Smooth muscle cell (in vitro differentiated cells): ENCODE results near the gene JAKMIP1. TPM values are rescaled to one million over a fixed set of nuclear protein-coding genes. Genes with fewer than 3 reads are reported as not detected.

Experiments
- DNase-seq: peaks from one replicate; lab custom pipeline; 2025; ENCODE audit not compliant: unreplicated experiment; lab: John Stamatoyannopoulos, UW
- H2AFZ ChIP-seq: fragments of 200-600 bp; sonication (generic); 2 replicates; pipeline ENCODE4 v1.6.0; 2016; ENCODE audit warnings: antibody characterized with exemption, low read depth, mild to moderate bottlenecking
- H3F3A ChIP-seq: fragments of 200-600 bp; sonication (generic); 2 replicates; pipeline ENCODE4 v1.6.0; 2017; ENCODE audit warnings: antibody characterized with exemption, low read depth
- H3K27ac ChIP-seq: fragments of 200-600 bp; sonication (generic); 2 replicates; pipeline ENCODE4 v1.5.1; 2016; ENCODE audit warnings: low read depth, mild to moderate bottlenecking
- H3K27me3 ChIP-seq: fragments of 200-600 bp; sonication (generic); 2 replicates; pipeline ENCODE4 v1.6.1; 2016; ENCODE audit warnings: low read depth, mild to moderate bottlenecking
- H3K36me3 ChIP-seq: fragments of 200-600 bp; sonication (generic); 2 replicates; pipeline ENCODE4 v1.5.1; 2016; ENCODE audit warnings: low read depth
- H3K4me1 ChIP-seq: fragments of 200-600 bp; sonication (generic); 2 replicates; pipeline ENCODE4 v1.5.1; 2016; ENCODE audit warnings: low read depth
- H3K4me2 ChIP-seq: fragments of 200-600 bp; sonication (generic); 2 replicates; pipeline ENCODE4 v1.6.0; 2016; ENCODE audit warnings: mild to moderate bottlenecking
- H3K4me3 ChIP-seq: fragments of 200-600 bp; sonication (generic); 2 replicates; pipeline ENCODE4 v1.5.1; 2016; ENCODE audit warnings: mild to moderate bottlenecking
- H3K79me2 ChIP-seq: fragments of 200-600 bp; sonication (generic); 2 replicates; pipeline ENCODE4 v1.6.0; 2016; ENCODE audit warnings: low read depth, mild to moderate bottlenecking
- H3K9ac ChIP-seq: fragments of 200-600 bp; sonication (generic); 2 replicates; pipeline ENCODE4 v1.6.0; 2016; ENCODE audit warnings: low read depth
- H3K9me3 ChIP-seq: fragments of 200-600 bp; sonication (generic); replicated peaks from 2 replicates; pipeline ENCODE4 v1.5.1; 2016; ENCODE audit warnings: low read depth
- H4K20me1 ChIP-seq: fragments of 200-600 bp; sonication (generic); 2 replicates; pipeline ENCODE4 v1.6.0; 2016; ENCODE audit warnings: low read depth
- WGBS: methylation state at CpG from one replicate; pipeline ENCODE4 v1.1.7; 2016; ENCODE audit warnings: low lambda C conversion rate; 5-methylcytosine and 5-hydroxymethylcytosine counted together
- polyA plus RNA-seq: library from polyadenylated mRNA; unstranded; fragments of >200 nt; fragmentation: Nextera tagmentation; extraction: Ambion mirVana; gene quantifications from 2 replicates; pipeline ENCODE4 v1.2.1, GENCODE V29; 2016
- total RNA-seq: library from RNA; depleted of rRNA; stranded (reverse); fragments of >200 nt; gene quantifications from 2 replicates; pipeline ENCODE4 v1.2.3, GENCODE V29; 2014
- TF ChIP-seq, protein P1 (sequence below): fragments of 200-600 bp; sonication (generic); IDR thresholded peaks from 2 replicates; pipeline ENCODE4 v1.5.1; 2017; ENCODE audit warnings: borderline replicate concordance, mild to moderate bottlenecking, antibody characterized with exemption; ENCODE audit not compliant: insufficient read depth, poor library complexity, severe bottlenecking

The JAKMIP1 gene
- total and polyA plus RNA-seq, 2 experiments from 2014 or later: 0.64 TPM; not detected in 1

DNA sequence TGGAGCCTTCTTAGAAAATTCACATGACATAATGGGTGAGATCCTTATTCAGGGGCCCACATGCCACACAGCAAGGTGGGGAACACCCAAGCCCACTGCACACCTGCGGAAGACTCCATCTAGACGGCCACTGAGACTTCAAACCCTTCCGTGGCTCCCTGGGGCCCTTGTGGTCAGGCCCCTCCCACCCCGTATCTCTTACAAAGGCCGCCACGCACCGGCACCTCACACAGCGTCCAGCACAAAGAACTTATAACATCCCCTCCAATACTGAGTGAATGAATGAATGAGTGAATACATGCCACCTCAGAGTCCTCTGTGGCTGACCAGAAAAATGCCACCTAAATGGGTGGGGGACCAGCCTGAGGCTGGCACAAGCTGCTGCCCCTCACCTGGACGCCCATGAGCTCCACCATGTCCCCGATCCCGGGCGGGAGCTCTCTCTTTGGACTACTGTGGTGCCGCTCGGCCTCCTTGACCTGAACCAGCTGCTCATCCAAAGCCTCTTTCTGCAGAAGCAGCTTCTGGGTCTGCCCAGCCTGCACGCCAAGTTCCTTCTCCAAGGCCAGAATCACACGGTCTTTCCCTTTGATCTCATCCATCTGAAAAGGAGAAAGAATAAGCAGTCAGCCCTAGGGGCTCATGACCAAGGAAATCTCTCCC lies 115.2 kb downstream of the JAKMIP1 start:
- WGBS: 95% methylated on average over 16 of the region's 16 CpGs
- Histone ChIP-seq H3K4me3 (no peak overlapping the region), H3K79me2 (no peaks in the 10 kb centered on the region), H4K20me1 (no peaks in the 10 kb centered on the region), H3K27ac (no peak overlapping the region), H2AFZ (no peak overlapping the region), H3K4me1 (no peaks in the 10 kb centered on the region), H3K9ac (no peak overlapping the region), H3K4me2 (no peak overlapping the region), H3K36me3 (no peaks in the 10 kb centered on the region), H3K27me3 (peaks cover 7% of the 10 kb centered on the region), H3K9me3 (no peaks in the 10 kb centered on the region), H3F3A (no peaks in the 10 kb centered on the region)
- DNase-seq: no peak
- TF ChIP-seq, protein P1, sequence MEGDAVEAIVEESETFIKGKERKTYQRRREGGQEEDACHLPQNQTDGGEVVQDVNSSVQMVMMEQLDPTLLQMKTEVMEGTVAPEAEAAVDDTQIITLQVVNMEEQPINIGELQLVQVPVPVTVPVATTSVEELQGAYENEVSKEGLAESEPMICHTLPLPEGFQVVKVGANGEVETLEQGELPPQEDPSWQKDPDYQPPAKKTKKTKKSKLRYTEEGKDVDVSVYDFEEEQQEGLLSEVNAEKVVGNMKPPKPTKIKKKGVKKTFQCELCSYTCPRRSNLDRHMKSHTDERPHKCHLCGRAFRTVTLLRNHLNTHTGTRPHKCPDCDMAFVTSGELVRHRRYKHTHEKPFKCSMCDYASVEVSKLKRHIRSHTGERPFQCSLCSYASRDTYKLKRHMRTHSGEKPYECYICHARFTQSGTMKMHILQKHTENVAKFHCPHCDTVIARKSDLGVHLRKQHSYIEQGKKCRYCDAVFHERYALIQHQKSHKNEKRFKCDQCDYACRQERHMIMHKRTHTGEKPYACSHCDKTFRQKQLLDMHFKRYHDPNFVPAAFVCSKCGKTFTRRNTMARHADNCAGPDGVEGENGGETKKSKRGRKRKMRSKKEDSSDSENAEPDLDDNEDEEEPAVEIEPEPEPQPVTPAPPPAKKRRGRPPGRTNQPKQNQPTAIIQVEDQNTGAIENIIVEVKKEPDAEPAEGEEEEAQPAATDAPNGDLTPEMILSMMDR: no peak

DNA sequence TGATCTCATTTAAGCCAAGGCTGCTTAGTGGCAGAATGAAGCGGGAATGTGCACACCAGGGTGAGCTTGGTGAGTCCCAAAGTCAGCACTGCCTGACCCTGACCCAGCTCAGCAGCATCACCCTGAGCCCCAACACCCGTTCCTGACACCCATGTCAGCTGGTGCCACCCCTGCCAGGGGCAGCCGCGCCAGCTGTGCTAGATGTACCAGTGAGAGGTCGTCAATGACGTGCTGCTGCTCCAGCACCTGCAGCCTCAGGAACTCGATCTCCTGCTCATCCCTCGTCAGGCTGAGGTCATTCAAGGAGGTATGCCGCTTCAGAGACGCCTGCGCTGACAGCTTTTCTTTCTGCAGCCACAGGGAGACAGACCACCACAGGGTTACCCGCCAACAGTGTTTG lies 120.4 kb downstream of the JAKMIP1 start:
- no peak overlapping the region for H3K4me3 ChIP-seq
- TF ChIP-seq, protein P1: no peak
- no peaks in the 10 kb centered on the region for H4K20me1 ChIP-seq
- H3K79me2 ChIP-seq: no peaks in the 10 kb centered on the region
- H3K9ac ChIP-seq: no peak overlapping the region
- no peak overlapping the region for H2AFZ ChIP-seq
- no peaks in the 10 kb centered on the region for H3K36me3 ChIP-seq
- H3K27me3 ChIP-seq: peaks cover 3% of the 10 kb centered on the region
- no peaks in the 10 kb centered on the region for H3F3A ChIP-seq
- 91% methylated on average over 12 of the region's 12 CpGs for WGBS
- H3K27ac ChIP-seq: no peak overlapping the region
- DNase-seq: no peak
- no peaks in the 10 kb centered on the region for H3K9me3 ChIP-seq
- H3K4me2 ChIP-seq: no peak overlapping the region
- H3K4me1 ChIP-seq: no peaks in the 10 kb centered on the region

DNA sequence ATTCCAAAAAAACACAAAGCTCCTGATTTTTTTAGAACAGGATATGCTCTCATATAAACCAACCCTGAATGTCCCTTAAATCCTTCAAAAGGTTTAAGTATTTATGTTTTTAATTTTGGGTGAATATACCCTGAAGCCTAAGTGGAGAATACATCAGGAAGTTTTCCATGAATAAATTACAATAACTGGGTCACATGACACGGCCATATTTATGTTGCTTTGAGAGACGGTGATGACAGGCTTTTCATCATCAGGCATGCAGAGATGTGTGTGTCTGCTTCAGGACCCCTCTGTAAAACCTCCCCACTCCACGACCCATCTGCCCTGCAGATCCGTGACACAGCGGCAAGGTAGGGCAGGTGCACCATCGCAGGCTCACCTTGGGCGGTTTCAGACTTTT lies 121.8 kb downstream of the JAKMIP1 start:
- H3K27ac ChIP-seq: no peak overlapping the region
- no peak overlapping the region for H3K4me2 ChIP-seq
- H4K20me1 ChIP-seq: no peaks in the 10 kb centered on the region
- no peaks in the 10 kb centered on the region for H3K79me2 ChIP-seq
- H3K36me3 ChIP-seq: no peaks in the 10 kb centered on the region
- H3K9ac ChIP-seq: no peak overlapping the region
- TF ChIP-seq, protein P1: no peak
- H3K4me1 ChIP-seq: no peaks in the 10 kb centered on the region
- no peaks in the 10 kb centered on the region for H3F3A ChIP-seq
- no peak overlapping the region for H2AFZ ChIP-seq
- peaks cover 3% of the 10 kb centered on the region for H3K27me3 ChIP-seq
- no peak for DNase-seq
- H3K4me3 ChIP-seq: no peak overlapping the region
- H3K9me3 ChIP-seq: no peaks in the 10 kb centered on the region
- 92% methylated on average over 7 of the region's 7 CpGs for WGBS

DNA sequence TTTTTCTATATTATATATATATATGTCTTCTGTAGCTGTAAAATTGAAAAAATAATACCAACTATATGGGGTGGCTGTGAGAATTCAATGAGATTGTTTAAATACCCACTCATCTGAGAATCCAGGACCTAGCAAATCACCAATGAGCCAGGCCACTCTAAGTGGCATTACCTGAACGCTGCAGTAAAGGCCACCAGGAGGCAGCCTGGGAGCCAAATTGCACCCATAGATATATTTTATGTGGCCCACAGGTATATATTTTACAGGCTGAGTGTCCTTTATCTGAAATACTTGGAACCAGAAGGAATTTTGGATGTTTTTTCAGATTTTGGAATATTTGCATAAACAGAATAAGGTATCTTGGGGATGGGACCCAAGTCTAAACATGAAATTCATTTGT lies 124.0 kb downstream of the JAKMIP1 start:
- H2AFZ ChIP-seq: no peak overlapping the region
- H4K20me1 ChIP-seq: no peaks in the 10 kb centered on the region
- H3K27me3 ChIP-seq: peaks cover 3% of the 10 kb centered on the region
- no peaks in the 10 kb centered on the region for H3K9me3 ChIP-seq
- H3F3A ChIP-seq: no peaks in the 10 kb centered on the region
- H3K27ac ChIP-seq: no peak overlapping the region
- TF ChIP-seq, protein P1: no peak
- no peaks in the 10 kb centered on the region for H3K79me2 ChIP-seq
- peaks cover 9% of the 10 kb centered on the region for H3K4me1 ChIP-seq
- no peaks in the 10 kb centered on the region for H3K36me3 ChIP-seq
- no peak overlapping the region for H3K4me2 ChIP-seq
- 41% methylated on average over 1 of the region's 1 CpG for WGBS
- DNase-seq: no peak
- H3K4me3 ChIP-seq: no peak overlapping the region
- H3K9ac ChIP-seq: no peak overlapping the region
